ENCODE data around the gene PATE4. TPM values are rescaled to one million over a fixed set of nuclear protein-coding genes. Genes with fewer than 3 reads are reported as not detected.

The PATE4 gene
- polyA plus RNA-seq, 1 of the 3 experiments (the other 2 are of a cell fraction), result not detected

- DNase-seq, result no peak
- CTCF ChIA-PET, result no interaction called here
- H3F3A ChIP-seq (replicated peaks; ENCODE audit: insufficient read depth), result no peaks in the 10 kb centered on the region
These were observed 25.2 kb upstream of the PATE4 start for GRCh38 chr11:125807909-125808308.

GRCh38 chr11:125835748-125836147, 2.6 kb downstream of the PATE4 start:
- Histone ChIP-seq H4K20me1 (ENCODE audit: insufficient read depth) (no peaks in the 10 kb centered on the region), H3K79me2 (ENCODE audit: insufficient read depth) (no peaks in the 10 kb centered on the region), H3K9me2 (no peaks in the 10 kb centered on the region), H3K4me1 (ENCODE audit: control insufficient read depth in 1 of 2, insufficient read depth in 2 of 2, low read depth in 1 of 2, low read length in 1 of 2) (no peaks in the 10 kb centered on the region), H3K9ac (no peak overlapping the region), H3K4me2 (no peak overlapping the region), H3K36me3 (replicated peaks in 1 of 2; ENCODE audit: control insufficient read depth in 1 of 2, insufficient read depth in 2 of 2, low read length in 1 of 2) (no peaks in the 10 kb centered on the region), H3K27ac (ENCODE audit: low read depth in 2 of 2, low read length in 1 of 2) (no peak overlapping the region), H2AFZ (ENCODE audit: low read depth) (no peak overlapping the region), H3K4me3 (ENCODE audit: low read depth in 2 of 2, low read length in 1 of 2) (no peak overlapping the region), H3F3A (replicated peaks; ENCODE audit: insufficient read depth) (no peaks in the 10 kb centered on the region), H3K9me3 (no peaks in the 10 kb centered on the region), H3K27me3 (ENCODE audit: insufficient read depth) (no peaks in the 10 kb centered on the region)
- 37% methylated on average over 6 of the region's 6 CpGs for WGBS (ENCODE audit: low lambda C conversion rate)
- no peak for DNase-seq
- CTCF ChIA-PET, result no interaction called here
- POLR2A ChIA-PET, result no interaction called here
- TF ChIP-seq CHD2 (IDR thresholded peaks at IDR 0.05; ENCODE audit: low read length, partially characterized antibody), result no peak

More at GRCh38 chr11:125807909-125808308, 25.2 kb upstream of the PATE4 start:
- Histone ChIP-seq H3K27me3 (ENCODE audit: insufficient read depth) (no peaks in the 10 kb centered on the region), H3K27ac (ENCODE audit: low read depth in 2 of 2, low read length in 1 of 2) (no peak overlapping the region), H2AFZ (ENCODE audit: low read depth) (peak overlapping the region; percentile 59; the same call in 1 of the 2 replicates), H3K9me2 (no peaks in the 10 kb centered on the region), H3K4me3 (ENCODE audit: low read depth in 2 of 2, low read length in 1 of 2) (no peak overlapping the region), H3K36me3 (replicated peaks in 1 of 2; ENCODE audit: control insufficient read depth in 1 of 2, insufficient read depth in 2 of 2, low read length in 1 of 2) (no peaks in the 10 kb centered on the region), H3K79me2 (ENCODE audit: insufficient read depth) (no peaks in the 10 kb centered on the region), H4K20me1 (ENCODE audit: insufficient read depth) (no peaks in the 10 kb centered on the region), H3K4me2 (peak overlapping the region; percentile 50), H3K9me3 (no peaks in the 10 kb centered on the region), H3K9ac (peak overlapping the region; percentile 9; the same call in 1 of the 2 replicates), H3K4me1 (ENCODE audit: control insufficient read depth in 1 of 2, insufficient read depth in 2 of 2, low read depth in 1 of 2, low read length in 1 of 2) (peaks cover 0 to 3% of the 10 kb centered on the region in 2 experiments; a peak in 1 of 4 replicates)
- 36% methylated on average over 1 of the region's 1 CpG for WGBS (ENCODE audit: low lambda C conversion rate)
- POLR2A ChIA-PET, result no interaction called here
- peak; percentile 22; the same call in 1 of the 2 replicates for TF ChIP-seq NFIC (IDR thresholded peaks at IDR 0.05; ENCODE audit: borderline replicate concordance)
- TF ChIP-seq FOSL2 (IDR thresholded peaks at IDR 0.05; ENCODE audit: borderline replicate concordance, low read depth), result no peak

- POLR2A ChIA-PET, result no interaction called here
- H3K9me3 ChIP-seq, result no peaks in the 10 kb centered on the region
- TF ChIP-seq EP300 (IDR thresholded peaks at IDR 0.05; ENCODE audit: borderline replicate concordance in 1 of 2, low read depth in 1 of 2, low read length in 1 of 2) (no peak), PBX3 (IDR thresholded peaks at IDR 0.05) (no peak), NFIC (IDR thresholded peaks at IDR 0.05; ENCODE audit: borderline replicate concordance) (no peak), YY1 (IDR thresholded peaks at IDR 0.05; ENCODE audit: low read depth) (no peak), MAX (IDR thresholded peaks at IDR 0.05; ENCODE audit: low read depth) (no peak), ELF1 (IDR thresholded peaks at IDR 0.05) (no peak), JUND (IDR thresholded peaks at IDR 0.05) (no peak), RCOR1 (IDR thresholded peaks at IDR 0.05; ENCODE audit: low read length) (no peak), IRF3 (IDR thresholded peaks at IDR 0.05; ENCODE audit: low read depth, low read length) (no peak)
- H3F3A ChIP-seq (replicated peaks; ENCODE audit: insufficient read depth), result no peaks in the 10 kb centered on the region
- CTCF ChIA-PET, result no interaction called here
- H3K36me3 ChIP-seq (replicated peaks in 1 of 2; ENCODE audit: control insufficient read depth in 1 of 2, insufficient read depth in 2 of 2, low read length in 1 of 2), result no peaks in the 10 kb centered on the region
- no peak overlapping the region for H3K4me2 ChIP-seq
- H3K4me3 ChIP-seq (ENCODE audit: low read depth in 2 of 2, low read length in 1 of 2), result no peak overlapping the region
- DNase-seq, result no peak
- no peaks in the 10 kb centered on the region for H3K9me2 ChIP-seq
- no peaks in the 10 kb centered on the region for H3K4me1 ChIP-seq (ENCODE audit: control insufficient read depth in 1 of 2, insufficient read depth in 2 of 2, low read depth in 1 of 2, low read length in 1 of 2)
- no peak overlapping the region for H3K9ac ChIP-seq
- H4K20me1 ChIP-seq (ENCODE audit: insufficient read depth), result no peaks in the 10 kb centered on the region
- H2AFZ ChIP-seq (ENCODE audit: low read depth), result no peak overlapping the region
- H3K27ac ChIP-seq (ENCODE audit: low read depth in 2 of 2, low read length in 1 of 2), result no peak overlapping the region
- no peaks in the 10 kb centered on the region for H3K27me3 ChIP-seq (ENCODE audit: insufficient read depth)
- H3K79me2 ChIP-seq (ENCODE audit: insufficient read depth), result no peaks in the 10 kb centered on the region
- 33% methylated on average over 3 of the region's 3 CpGs for WGBS (ENCODE audit: low lambda C conversion rate)
These were observed 9.3 kb downstream of the PATE4 start for GRCh38 chr11:125842321-125842948.
